Skeletal muscle cell (primary cell): ENCODE measurements around the gene HOXA3.

Experiments used
- DNase-seq: peaks from one replicate; pipeline ENCODE4 v3.0.0-alpha.2; 2010; ENCODE audit warnings: low read depth
- H3K4me3 ChIP-seq: 2 replicates; pipeline ENCODE4 v1.5.1; 2011; ENCODE audit warnings: low read depth, mild to moderate bottlenecking, control low read depth, low read length, moderate library complexity

Gene HOXA3

DNA sequence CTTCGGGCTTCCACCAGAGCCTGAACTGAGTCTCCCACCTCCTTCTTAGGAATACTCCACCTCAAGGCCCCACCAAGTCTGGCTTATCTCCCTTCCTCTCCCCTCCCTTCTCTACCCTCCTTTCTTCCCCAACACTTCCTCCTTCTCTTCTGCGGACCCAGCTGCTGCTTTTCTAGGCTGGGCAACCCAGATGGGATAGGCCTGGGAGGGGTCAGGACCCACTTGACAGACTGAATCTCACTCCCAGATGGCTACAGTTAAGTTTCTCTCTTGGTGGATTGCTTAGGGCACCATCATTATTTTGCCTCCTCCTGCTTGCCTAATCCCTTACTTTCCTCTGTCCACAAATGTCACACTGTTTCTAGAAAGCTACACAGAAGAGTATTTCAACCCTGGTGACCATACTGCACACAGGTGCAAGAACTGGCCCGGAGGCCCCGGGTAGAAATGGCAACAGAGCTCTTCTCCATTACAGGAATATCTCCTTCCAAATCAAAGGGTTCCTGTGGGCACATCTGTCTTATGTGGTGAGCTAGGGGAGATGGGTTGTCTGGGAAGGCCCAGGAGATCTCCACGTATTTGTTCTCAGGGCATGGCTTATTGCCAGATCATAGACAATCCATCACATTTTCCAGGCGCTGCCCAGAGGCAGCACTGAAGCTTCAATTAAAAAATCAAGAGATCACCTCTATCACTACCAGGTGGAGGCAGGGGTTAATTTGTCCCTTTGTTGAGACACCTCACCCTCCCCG, 37.8 kb upstream of the HOXA3 start:
- DNase-seq = no peak
- H3K4me3 ChIP-seq = no peak overlapping the region

DNA sequence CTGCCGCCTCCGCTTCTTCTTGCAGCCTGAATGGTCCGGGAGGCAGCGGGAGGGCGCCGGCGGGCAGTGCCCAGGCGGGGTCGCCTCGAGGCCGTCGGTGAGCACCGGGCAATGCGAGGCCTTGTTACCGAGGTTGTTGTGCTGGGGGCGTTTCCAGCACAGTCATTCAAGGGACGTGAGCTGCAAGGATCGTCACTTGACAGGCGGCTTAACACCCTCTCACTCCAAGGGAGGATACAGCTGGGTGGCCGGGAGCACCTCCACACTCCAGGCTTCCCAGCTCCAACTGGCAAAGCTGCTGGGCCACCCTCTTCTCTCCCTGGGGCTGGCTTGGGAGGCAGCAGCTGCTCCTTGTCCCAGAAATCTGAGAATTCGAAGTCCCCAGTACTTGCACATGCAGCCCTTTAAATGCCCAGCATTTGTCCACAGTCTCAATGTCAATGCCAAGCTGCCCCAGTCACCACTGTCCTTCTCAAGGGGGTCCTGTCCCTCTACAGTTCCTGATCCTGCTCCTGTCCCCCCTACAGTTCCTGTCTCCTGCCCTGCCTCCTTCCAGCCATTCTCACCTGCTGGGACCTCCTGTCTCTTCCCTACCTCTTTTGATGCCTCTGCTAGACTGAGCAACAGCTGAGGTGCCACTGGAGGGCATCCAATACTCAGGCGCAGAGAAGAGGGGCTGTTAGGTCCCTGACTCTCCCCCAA, 37.1 kb upstream of the HOXA3 start:
- no peak for DNase-seq

DNA sequence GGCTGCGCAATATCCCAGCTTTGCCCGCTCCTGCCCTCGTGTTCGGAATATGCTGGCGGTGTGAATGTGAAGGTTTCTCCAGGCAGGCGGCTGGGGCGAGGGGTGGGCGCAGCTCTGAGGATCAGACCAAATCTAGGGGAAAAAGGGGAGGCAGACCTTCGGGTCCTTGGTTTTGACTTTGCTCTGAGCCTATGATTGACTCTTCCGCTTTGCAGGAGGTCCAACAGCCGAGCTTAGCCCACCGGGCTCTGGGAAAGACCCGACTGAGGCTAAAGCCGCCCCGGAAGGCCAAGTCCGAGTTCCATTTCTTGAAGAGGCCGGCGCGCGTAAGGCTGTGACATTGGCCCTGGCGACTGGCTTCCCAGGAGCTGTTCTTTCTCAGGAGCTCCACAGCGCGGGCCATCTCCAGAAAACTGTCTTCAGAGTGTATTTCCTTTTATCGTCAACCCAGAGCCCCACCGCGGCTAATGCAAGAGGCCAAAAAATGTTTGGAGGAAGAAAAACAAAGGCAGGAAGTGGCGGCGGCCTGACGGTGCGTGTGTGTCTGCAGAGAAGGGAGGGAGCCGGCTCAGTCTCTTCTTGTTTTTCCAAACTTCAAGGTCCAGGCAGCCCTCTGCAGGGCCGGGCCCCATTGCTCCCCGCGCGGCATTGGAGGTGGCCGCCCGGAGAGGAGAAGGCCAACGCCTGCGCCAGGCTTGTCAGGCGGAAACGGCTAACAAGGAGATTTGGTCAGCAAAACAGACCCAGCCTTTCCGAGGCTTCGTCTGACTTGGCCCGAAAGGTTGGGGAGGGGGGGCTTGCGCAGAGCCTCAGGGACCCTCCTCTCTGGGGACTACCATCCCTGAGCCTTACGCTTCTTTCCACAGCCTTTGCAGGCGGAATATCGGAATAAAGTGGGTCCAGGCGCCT, 36.3 kb upstream of the HOXA3 start:
- H3K4me3 ChIP-seq = peak overlapping the region; percentile 36
- DNase-seq = no peak

More for the DNA sequence above, 37.1 kb upstream of the HOXA3 start:
- peak overlapping the region; percentile 36 for H3K4me3 ChIP-seq

DNA sequence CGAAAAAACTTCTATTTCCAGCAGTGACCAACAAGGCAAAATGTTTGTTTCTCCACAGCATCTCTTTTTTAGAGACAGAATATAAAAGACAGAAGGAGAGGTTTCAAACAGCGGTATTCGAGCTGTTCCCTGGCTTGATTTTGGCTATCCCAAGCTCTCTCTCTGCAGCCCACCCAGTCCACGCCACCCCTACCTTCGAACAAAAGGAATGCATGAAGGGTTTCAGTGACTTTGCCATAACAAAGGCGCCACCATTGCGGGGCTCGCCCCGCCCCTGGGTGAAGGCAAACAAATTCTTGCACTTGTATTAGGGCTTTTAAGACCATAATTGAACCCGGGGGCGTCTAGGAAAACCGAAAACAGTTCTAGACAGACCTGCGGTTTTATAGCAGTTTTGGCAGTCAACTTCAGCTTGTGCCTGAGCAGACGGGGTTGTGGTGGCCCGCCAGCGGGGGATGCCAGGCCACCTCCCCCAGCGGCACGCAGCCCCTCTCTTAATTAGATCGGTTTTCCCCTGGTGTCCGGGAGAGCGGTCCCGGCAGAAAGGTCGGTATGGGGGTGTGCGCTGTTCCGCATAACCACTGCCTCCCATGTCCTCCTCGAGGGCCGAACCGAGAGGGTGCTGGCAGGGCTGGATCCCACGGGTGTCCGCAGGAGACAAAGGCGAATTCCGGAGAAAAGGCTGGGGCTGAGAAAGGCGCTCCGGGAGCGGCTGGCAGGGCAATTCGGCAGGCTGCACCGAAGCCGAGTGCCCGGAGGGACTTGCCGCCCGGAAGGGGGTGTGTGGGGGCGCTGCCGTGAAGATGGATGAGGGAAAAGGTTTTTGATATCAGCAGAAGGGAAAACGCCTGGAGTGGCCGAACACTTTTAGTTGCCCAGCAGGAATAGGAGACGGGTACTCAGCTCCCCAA, 35.3 kb upstream of the HOXA3 start:
- DNase-seq = no peak
- H3K4me3 ChIP-seq = peak overlapping the region; percentile 36

DNA sequence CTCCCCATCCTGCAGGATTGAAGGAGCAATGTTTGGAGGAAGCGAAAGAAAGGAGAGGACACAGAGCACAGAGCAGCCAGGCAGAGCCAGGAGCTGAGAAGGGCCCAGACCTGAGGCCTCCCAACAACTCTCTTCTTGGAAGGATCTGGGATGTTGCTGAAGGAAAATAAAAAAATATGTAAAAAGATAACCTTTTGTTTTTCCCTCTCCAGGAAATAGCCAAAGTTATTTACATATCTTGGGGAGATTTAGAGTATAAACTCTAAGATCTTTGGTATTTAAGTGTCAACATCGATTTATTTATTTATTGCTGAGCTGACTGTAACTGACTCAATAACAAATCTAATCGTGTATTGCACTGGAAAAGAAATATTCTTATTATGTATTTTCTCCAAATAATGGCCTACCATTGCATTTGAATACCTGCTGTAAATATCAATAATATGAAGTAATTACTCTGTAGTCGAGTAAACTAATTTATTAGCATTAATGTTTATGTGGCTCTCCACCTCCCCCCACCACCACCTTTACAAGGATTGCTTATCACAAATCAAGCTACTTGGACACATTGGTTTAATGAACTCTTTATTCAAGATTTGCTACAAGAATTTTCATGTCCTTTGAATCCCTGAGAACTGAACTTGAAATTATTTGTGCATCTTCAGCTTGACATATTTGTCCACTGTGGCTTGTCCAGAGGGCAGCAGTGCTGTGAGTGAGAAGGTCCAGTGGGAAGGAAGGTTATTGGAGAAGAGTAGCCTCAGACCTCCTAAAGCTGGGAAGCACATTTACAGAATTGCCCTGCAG, 34.5 kb upstream of the HOXA3 start:
- H3K4me3 ChIP-seq = peak overlapping the region; percentile 81
- DNase-seq = no peak

- H3K4me3 ChIP-seq = peak overlapping the region; percentile 81
- DNase-seq = no peak
These were observed 33.7 kb upstream of the HOXA3 start for GRCh38 chr7:27185854-27186667.

DNA sequence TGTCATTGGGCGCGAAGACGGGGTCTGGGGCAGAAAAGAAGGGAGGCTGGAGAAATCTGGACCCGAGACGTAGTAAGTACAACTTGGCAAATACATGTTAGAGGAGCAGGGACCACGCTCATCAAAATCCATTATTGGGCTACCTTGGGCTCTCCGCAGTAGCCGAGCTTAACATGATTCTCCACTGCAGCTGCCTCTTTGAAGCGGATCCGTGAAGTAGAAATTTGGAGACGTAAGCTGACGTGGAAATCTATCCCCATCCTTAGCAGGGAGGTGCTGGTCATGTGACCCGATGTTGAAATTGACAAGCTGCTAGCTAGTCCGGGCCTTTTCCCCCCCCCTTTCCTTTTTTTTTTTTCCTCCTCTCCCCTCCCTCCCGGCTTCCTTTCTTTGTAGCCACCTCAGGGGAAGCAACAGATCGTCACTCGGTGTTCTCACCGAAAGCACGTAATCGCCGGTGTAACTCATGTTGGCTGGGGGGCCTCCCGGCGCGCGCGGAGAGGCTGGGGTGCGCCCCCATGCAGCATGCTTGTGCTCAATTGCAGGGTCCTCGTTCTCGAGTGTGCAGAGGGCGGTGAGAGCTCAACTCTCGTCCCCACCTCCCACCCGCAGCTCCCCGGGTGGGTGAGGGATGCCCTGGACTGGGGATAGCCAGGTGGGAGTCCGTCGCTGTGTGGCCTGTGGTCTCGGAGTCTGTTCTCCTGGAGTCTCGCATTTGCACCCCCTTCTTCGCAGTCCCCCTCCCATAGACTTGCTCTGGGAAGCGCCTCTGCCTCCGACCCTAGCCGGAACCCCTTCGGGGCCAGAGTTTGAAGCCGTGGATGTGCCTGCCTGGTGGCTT, 32.9 kb upstream of the HOXA3 start, which contains the start of gene HOXA11:
HOXA11 (minus strand) TSS at position 220 of the 841 bp plus-strand sequence; CDS start at position 132, 88 bp downstream.
- peak within 1 kb of the TSS; percentile 81 for H3K4me3 ChIP-seq
- DNase-seq = peak; percentile 89

DNA sequence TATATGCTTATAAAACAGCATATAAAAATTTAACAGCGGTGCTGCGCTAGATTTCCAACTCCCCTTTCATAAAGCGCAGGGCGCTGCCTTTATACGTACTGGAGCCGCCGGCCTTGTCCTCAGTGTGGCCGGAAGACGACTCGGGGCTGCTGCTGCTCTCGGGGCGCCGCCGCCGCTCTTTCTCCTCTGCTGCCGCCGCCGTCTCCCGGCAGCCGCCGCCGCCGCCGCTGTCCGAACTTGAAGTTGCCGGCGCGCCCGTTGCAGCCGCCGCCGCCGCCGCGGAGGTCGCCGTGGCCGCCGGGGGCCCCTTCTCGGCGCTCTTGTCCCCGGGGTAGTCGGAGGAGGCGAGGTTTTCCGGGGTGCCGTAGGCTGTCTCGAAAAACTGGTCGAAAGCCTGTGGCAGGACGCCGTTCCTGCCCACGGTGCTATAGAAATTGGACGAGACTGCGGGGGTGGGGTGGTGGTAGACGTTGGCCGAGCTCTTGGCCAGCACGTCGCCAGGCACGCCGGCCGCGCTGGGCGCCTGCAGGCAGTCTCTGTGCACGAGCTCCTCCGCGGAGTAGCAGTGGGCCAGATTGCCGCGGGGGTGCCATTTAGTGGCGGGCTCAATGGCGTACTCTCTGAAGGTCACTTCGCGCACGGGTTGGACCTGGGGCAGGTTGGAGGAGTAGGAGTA, 32.1 kb upstream of the HOXA3 start:
- no peak for DNase-seq
- H3K4me3 ChIP-seq = peak overlapping the region; percentile 81

DNA sequence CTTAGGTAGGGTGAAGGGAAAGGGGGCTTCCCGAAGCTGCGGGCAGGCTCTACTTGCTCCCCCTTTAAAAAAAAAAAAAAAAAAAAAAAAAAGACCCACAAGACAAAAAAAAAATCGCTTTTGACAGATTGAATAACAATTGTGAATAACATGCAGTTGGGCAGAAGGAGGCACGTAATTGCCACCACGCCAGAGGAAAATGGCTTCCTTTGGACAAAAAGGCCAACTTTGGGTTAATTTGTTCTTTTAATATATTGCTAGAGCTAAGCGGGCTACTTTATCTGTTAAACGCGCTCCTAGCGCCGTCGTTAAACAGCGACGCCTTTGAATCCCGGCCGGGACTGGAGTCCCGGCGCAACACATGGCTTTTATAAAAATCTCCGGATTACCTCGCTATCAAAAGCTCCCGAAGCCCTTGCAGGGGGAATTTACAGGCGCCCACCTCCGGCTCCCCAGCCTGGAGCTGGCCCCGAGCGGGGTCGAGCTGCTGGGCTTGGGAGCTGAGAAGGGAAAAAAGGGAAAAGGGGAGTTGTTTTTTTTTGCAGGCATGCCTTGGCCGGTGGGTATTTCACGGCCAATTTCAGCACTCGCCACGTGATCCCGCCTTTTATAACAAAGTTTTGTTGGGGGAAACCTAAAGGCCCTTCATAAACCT, 31.4 kb upstream of the HOXA3 start:
- DNase-seq = no peak
- peak overlapping the region; percentile 81 for H3K4me3 ChIP-seq

DNA sequence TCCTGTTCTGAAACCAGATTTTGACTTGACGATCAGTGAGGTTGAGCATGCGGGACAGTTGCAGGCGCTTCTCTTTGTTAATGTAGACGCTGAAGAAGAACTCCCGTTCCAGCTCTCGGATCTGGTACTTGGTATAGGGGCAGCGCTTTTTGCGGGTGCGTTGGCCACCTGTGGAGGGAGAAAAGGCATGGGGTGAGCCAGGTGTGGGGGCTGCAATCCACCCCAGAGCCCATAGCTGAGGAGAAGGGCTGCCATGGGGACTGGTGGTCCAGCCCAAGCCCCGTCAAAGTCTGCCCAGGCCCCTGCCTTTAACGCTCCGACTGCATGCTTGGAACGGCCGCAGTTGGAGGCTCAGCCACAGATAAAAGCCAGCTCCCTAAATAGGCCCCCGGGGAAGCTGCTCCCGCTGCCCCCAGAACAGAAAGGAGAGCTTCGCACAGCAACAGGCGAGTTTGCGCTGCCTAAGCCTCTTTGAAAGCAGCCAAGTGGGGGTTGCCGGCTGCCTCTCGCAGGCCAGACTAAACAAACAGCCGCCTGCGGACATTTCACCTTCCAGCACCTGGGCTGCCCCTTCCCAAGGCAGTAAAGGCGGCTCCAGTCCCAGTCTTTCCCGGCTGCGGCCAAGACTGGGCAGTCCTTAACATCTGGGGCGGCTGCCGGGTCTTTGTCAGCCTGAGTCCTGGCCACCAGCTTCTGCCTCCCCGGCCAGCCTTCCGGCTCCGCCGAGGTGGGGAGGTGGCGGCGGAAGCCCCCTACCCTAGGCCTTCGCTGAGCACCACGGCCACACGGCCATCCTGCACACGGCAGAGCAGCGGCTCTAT, 30.7 kb upstream of the HOXA3 start:
- no peak for DNase-seq
- H3K4me3 ChIP-seq = peak overlapping the region; percentile 81

- no peak for DNase-seq
- peak overlapping the region; percentile 81 for H3K4me3 ChIP-seq
These were observed 30.0 kb upstream of the HOXA3 start for GRCh38 chr7:27182285-27182841.

DNA sequence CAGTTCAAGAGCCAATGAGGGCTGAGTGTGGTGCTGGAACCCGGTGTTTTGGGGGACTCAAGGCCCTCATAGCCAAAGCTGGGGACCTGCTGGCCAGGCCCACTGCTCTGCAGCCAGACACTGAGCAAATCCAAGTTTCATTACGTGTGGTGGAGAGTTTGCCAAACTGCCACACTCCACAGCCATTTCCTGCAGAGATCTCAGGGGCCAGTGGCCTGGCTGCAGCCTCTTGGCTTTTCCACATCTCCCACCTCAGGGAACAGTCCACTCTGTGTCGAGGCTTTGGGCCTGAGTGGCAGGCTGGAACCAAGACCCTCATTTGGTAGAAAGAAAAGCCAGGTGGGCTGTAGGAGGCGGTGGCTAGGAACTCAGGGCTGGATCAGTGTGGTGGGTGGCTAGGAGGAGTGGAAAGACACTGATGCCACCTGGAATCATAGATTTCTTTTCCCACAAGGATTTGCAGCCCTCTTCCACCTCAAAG, 29.5 kb upstream of the HOXA3 start:
- peak overlapping the region; percentile 13 for H3K4me3 ChIP-seq

GRCh38 chr7:27180431-27181420, 28.3 kb upstream of the HOXA3 start:
- H3K4me3 ChIP-seq = peak overlapping the region; percentile 78
- DNase-seq = no peak

More for the DNA sequence above, 29.5 kb upstream of the HOXA3 start:
- DNase-seq = no peak
